HepG2 (cell line): Measurements from ENCODE around the gene WDR54. TPM values are rescaled to one million over a fixed set of nuclear protein-coding genes. Genes with fewer than 3 reads are reported as not detected.

Source experiments
- ATF7-NPFF ChIP-seq: sonication (generic); formaldehyde crosslinking; IDR thresholded peaks from 2 replicates; pipeline ENCODE4 v1.8.1; 2023; ENCODE audit warnings: mild to moderate bottlenecking, low read depth, missing genetic modification reagents, moderate library complexity
- CHD2 ChIP-seq: IDR thresholded peaks from 2 replicates; pipeline ENCODE4 v1.6.1; 2011; ENCODE audit warnings: low read depth, low read length, improper control_type of control experiment
- CREM ChIP-seq, 2 experiments: sonication (generic) in 1 of 2; formaldehyde crosslinking in 1 of 2; IDR thresholded peaks; 2 replicates each; pipeline versions ENCODE4 v1.4.0 to v1.6.1; 2016 to 2020; ENCODE audit warnings: antibody characterized with exemption in 1 of 2, mild to moderate bottlenecking in 1 of 2, missing genetic modification reagents in 1 of 2
- GFI1 ChIP-seq: sonication (generic); formaldehyde crosslinking; IDR thresholded peaks from 2 replicates; pipeline ENCODE4 v1.5.0; 2020; ENCODE audit warnings: missing genetic modification reagents, mild to moderate bottlenecking, borderline replicate concordance
- NFATC3 ChIP-seq: sonication (generic); formaldehyde crosslinking; IDR thresholded peaks from 2 replicates; pipeline ENCODE4 v1.5.1; 2020; ENCODE audit warnings: mild to moderate bottlenecking, missing genetic modification reagents
- NR1H2 ChIP-seq: sonication (generic); formaldehyde crosslinking; IDR thresholded peaks from 2 replicates; pipeline ENCODE4 v1.8.1; 2022; ENCODE audit warnings: low read depth, missing genetic modification reagents, borderline replicate concordance
- NR2C2 ChIP-seq: sonication (generic); formaldehyde crosslinking; IDR thresholded peaks from 2 replicates; pipeline ENCODE4 v1.4.0; 2020; ENCODE audit warnings: missing genetic modification reagents, mild to moderate bottlenecking, moderate library complexity, borderline replicate concordance
- REXO4 ChIP-seq: sonication (generic); formaldehyde crosslinking; IDR thresholded peaks from 2 replicates; pipeline ENCODE4 v1.8.0; 2022; ENCODE audit warnings: missing genetic modification reagents, mild to moderate bottlenecking, borderline replicate concordance
- SSRP1 ChIP-seq: IDR thresholded peaks from 2 replicates; pipeline ENCODE4 v1.6.1; 2016; ENCODE audit warnings: control low read depth
- TGIF2 ChIP-seq: IDR thresholded peaks from 2 replicates; pipeline ENCODE4 v1.6.1; 2016; ENCODE audit warnings: control low read depth, missing compliant biosample characterization
- ZC3H4 ChIP-seq: sonication (generic); formaldehyde crosslinking; IDR thresholded peaks from 2 replicates; pipeline ENCODE4 v1.4.0; 2020; ENCODE audit warnings: missing genetic modification reagents, borderline replicate concordance
- ZNF17 ChIP-seq: sonication (generic); formaldehyde crosslinking; IDR thresholded peaks from 2 replicates; pipeline ENCODE4 v1.5.0; 2020; ENCODE audit warnings: mild to moderate bottlenecking, missing genetic modification reagents
- ZNF333 ChIP-seq: sonication (generic); formaldehyde crosslinking; IDR thresholded peaks from 2 replicates; pipeline ENCODE4 v1.4.0; 2020; ENCODE audit warnings: mild to moderate bottlenecking, missing genetic modification reagents, borderline replicate concordance
- ZNF44 ChIP-seq: sonication (generic); formaldehyde crosslinking; IDR thresholded peaks from 2 replicates; pipeline ENCODE4 v1.5.1; 2020; ENCODE audit warnings: mild to moderate bottlenecking, missing genetic modification reagents
- ZNF674 ChIP-seq: sonication (generic); formaldehyde crosslinking; IDR thresholded peaks from 2 replicates; pipeline ENCODE4 v1.5.0; 2020; ENCODE audit warnings: low read depth, mild to moderate bottlenecking, missing genetic modification reagents
- ZSCAN9 ChIP-seq: IDR thresholded peaks from 2 replicates; pipeline ENCODE4 v1.6.1; 2016; ENCODE audit warnings: borderline replicate concordance
- polyA plus RNA-seq, 8 experiments: library from polyadenylated mRNA; depleted of rRNA in 3 of 8; stranded (reverse) in 7 of 8; unstranded in 1 of 8; fragments of >200 nt; fragmentation: Illumina TruSeq in 4 of 8; extraction: Trizol in 4 of 8; gene quantifications; 2 replicates each; pipeline versions ENCODE4 v1.2.1 to v1.2.3, GENCODE V29; 2011 to 2016; ENCODE audit warnings: low read depth in 4 of 8, missing spikeins in 1 of 8, mixed read lengths in 1 of 8; ENCODE audit not compliant: insufficient read depth in 1 of 8
- total RNA-seq, 5 experiments: library from RNA; depleted of rRNA; stranded (reverse); fragments of >200 nt; fragmentation: Illumina TruSeq; extraction: Trizol; gene quantifications; 2 replicates each; pipeline ENCODE4 v1.2.3, GENCODE V29; 2016; ENCODE audit warnings: low read depth in 1 of 5
- TF ChIP-seq, protein P1 (sequence below): IDR thresholded peaks from 2 replicates; pipeline ENCODE4 v1.6.1; 2016; ENCODE audit warnings: missing genetic modification reagents, missing compliant biosample characterization
- TF ChIP-seq, protein P2 (sequence below): sonication (generic); formaldehyde crosslinking; IDR thresholded peaks from 2 replicates; pipeline ENCODE4 v1.5.1; 2020; ENCODE audit warnings: missing genetic modification reagents, mild to moderate bottlenecking, borderline replicate concordance
- TF ChIP-seq, protein P3 (sequence below): sonication (generic); formaldehyde crosslinking; IDR thresholded peaks from 2 replicates; pipeline ENCODE4 v1.4.0; 2020; ENCODE audit warnings: missing genetic modification reagents
- TF ChIP-seq, protein P4 (sequence below): sonication (generic); formaldehyde crosslinking; IDR thresholded peaks from 2 replicates; pipeline ENCODE4 v1.4.0; 2020; ENCODE audit warnings: missing genetic modification reagents
- TF ChIP-seq, protein P5 (sequence below): sonication (generic); formaldehyde crosslinking; IDR thresholded peaks from 2 replicates; pipeline ENCODE4 v1.4.0; 2020; ENCODE audit warnings: mild to moderate bottlenecking, missing genetic modification reagents
- TF ChIP-seq, protein P6 (sequence below): sonication (generic); formaldehyde crosslinking; IDR thresholded peaks from 2 replicates; pipeline ENCODE4 v1.9.0; 2022; ENCODE audit warnings: missing genetic modification reagents, mild to moderate bottlenecking, borderline replicate concordance

WDR54 gene
- total and polyA plus RNA-seq, 2 of the 13 experiments (the other 11 are each of a cell fraction or from before 2014, with no cell fraction given) = 2.0 to 17.3 TPM

DNA sequence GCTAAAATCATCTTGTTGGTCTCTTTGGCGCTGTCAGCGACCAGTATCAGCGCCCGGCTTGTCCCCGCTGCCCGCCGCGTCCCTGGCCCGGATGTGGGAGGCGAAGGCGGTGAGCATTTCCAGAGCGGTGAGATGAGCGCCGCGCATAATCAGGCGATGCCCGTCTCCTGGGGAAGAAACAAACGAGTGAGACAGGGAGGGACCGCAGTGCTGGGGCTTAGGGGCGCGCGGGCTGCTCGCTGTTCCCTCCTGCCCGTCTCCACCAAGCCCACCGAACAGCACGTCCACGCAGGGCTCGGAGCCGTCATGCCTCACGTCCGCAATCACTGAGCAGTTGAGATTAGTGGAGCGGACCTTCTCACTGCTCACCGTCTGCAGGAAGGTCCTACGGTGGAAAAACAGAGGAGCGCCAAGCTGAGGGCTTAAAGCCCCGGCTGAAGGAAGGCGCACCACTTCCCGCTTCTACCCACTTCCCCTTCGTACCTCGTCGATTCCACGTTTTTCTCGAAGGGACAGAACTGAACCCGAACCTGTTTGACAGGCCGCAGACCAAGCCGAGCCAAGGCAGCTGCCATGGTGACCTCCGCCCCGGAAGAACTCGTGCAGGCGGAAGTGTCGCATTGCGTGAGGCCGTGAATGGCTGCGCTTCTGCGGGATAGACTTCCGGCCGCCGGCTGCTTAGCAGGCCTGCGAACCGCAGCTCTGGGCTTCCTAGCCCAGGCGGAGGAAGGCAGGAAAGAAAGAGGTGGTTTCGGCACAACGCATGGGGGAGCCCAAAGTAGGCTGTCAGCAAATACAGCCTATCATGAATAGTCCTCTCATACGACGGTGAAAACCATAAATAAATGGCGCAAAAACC lies 50.8 kb downstream of the WDR54 start, which contains the start of gene MRPL53 (continued):
- TF ChIP-seq GFI1 (CRISPR knock-in tag) (peak; percentile 89), NR2C2 (CRISPR knock-in tag) (peak; percentile 100), ATF7-NPFF (CRISPR knock-in tag) (peak; percentile 90), TGIF2 (peak; percentile 94), SSRP1 (CRISPR knock-in tag) (peak; percentile 99), ZNF17 (CRISPR knock-in tag) (0 out of 2 replicates have a peak, but pooled peaks have one; percentile 74), ZNF333 (CRISPR knock-in tag) (peak; percentile 97), NR1H2 (CRISPR knock-in tag) (no peak), ZNF44 (CRISPR knock-in tag) (peak; percentile 89), ZSCAN9 (peak; percentile 89), ZNF674 (CRISPR knock-in tag) (0 out of 2 replicates have a peak, but pooled peaks have one; percentile 34), ZC3H4 (CRISPR knock-in tag) (peak; percentile 92; the same call in 1 of the 2 replicates), CHD2 (0 out of 2 replicates have a peak, but pooled peaks have one; percentile 62), NFATC3 (CRISPR knock-in tag) (peak; percentile 88; the same call in 1 of the 2 replicates), CREM (IDR thresholded peaks at IDR 0.05) (peak; percentile 94), CREM (CRISPR knock-in tag; IDR thresholded peaks at IDR 0.05) (no peak), REXO4 (CRISPR knock-in tag) (peak; percentile 97)
- TF ChIP-seq, protein P1, sequence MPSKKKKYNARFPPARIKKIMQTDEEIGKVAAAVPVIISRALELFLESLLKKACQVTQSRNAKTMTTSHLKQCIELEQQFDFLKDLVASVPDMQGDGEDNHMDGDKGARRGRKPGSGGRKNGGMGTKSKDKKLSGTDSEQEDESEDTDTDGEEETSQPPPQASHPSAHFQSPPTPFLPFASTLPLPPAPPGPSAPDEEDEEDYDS (CRISPR knock-in tag) = peak; percentile 69
- TF ChIP-seq, protein P2, sequence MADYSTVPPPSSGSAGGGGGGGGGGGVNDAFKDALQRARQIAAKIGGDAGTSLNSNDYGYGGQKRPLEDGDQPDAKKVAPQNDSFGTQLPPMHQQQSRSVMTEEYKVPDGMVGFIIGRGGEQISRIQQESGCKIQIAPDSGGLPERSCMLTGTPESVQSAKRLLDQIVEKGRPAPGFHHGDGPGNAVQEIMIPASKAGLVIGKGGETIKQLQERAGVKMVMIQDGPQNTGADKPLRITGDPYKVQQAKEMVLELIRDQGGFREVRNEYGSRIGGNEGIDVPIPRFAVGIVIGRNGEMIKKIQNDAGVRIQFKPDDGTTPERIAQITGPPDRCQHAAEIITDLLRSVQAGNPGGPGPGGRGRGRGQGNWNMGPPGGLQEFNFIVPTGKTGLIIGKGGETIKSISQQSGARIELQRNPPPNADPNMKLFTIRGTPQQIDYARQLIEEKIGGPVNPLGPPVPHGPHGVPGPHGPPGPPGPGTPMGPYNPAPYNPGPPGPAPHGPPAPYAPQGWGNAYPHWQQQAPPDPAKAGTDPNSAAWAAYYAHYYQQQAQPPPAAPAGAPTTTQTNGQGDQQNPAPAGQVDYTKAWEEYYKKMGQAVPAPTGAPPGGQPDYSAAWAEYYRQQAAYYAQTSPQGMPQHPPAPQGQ (CRISPR knock-in tag) = peak; percentile 99
- TF ChIP-seq, protein P3, sequence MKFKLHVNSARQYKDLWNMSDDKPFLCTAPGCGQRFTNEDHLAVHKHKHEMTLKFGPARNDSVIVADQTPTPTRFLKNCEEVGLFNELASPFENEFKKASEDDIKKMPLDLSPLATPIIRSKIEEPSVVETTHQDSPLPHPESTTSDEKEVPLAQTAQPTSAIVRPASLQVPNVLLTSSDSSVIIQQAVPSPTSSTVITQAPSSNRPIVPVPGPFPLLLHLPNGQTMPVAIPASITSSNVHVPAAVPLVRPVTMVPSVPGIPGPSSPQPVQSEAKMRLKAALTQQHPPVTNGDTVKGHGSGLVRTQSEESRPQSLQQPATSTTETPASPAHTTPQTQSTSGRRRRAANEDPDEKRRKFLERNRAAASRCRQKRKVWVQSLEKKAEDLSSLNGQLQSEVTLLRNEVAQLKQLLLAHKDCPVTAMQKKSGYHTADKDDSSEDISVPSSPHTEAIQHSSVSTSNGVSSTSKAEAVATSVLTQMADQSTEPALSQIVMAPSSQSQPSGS (CRISPR knock-in tag) = no peak; the same call in none of the 2 replicates
- TF ChIP-seq, protein P4, sequence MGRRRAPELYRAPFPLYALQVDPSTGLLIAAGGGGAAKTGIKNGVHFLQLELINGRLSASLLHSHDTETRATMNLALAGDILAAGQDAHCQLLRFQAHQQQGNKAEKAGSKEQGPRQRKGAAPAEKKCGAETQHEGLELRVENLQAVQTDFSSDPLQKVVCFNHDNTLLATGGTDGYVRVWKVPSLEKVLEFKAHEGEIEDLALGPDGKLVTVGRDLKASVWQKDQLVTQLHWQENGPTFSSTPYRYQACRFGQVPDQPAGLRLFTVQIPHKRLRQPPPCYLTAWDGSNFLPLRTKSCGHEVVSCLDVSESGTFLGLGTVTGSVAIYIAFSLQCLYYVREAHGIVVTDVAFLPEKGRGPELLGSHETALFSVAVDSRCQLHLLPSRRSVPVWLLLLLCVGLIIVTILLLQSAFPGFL (CRISPR knock-in tag) = no peak
- TF ChIP-seq, protein P5, sequence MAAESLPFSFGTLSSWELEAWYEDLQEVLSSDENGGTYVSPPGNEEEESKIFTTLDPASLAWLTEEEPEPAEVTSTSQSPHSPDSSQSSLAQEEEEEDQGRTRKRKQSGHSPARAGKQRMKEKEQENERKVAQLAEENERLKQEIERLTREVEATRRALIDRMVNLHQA (CRISPR knock-in tag) = no peak
- TF ChIP-seq, protein P6, sequence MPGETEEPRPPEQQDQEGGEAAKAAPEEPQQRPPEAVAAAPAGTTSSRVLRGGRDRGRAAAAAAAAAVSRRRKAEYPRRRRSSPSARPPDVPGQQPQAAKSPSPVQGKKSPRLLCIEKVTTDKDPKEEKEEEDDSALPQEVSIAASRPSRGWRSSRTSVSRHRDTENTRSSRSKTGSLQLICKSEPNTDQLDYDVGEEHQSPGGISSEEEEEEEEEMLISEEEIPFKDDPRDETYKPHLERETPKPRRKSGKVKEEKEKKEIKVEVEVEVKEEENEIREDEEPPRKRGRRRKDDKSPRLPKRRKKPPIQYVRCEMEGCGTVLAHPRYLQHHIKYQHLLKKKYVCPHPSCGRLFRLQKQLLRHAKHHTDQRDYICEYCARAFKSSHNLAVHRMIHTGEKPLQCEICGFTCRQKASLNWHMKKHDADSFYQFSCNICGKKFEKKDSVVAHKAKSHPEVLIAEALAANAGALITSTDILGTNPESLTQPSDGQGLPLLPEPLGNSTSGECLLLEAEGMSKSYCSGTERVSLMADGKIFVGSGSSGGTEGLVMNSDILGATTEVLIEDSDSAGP (CRISPR knock-in tag) = peak; percentile 98
